ENCODE results near the gene BLCAP.
A peak's percentile ranks its signal among the peaks of the same experiment; 100 is the strongest.
"Not testable (repeated sequence)": the region's sequence is repeated elsewhere in the genome, so short reads cannot be mapped to it uniquely, and the experiment has no call there.

BLCAP gene, protein sequence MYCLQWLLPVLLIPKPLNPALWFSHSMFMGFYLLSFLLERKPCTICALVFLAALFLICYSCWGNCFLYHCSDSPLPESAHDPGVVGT

DNA sequence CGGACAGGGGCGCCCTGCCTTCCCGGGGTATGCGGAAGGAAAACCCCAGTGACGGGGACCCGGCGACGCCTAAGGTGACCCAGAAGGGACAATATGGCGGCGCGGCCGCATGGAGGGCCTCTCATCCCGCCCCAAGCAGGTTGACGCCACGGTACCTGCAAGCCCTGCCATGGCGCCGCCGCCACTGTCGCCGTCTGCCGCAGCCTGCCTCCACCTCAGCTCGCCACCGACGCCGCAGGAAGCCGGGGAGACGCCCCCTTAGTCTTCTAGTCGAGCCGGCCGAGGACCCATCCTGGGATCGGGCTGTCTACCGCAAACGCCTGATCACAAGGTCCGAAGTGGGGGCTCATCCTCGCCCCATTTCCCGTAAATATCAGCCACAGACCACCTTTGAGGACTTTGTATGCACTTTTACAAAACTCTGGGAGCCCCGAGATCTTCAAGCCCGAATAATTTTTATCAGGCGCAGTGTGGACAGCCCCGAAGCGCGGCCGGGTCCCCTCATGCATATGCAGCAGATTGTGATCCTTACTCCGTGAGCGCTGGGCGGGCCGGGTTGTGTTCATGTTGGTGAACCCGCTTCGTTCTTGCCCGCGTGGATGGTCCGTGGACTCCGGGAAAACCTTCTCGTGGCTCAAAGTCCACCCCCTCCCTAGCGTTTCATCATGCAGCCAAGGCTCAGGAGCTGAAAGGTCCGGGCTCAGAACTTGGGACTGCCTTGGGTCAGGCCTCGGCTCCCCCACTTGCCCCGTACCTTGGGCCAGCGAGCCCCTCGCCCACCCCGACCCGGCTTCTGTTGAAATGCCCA is at the start of gene BLCAP:
TSS of gene BLCAP (minus strand) at position 239 of the 808 bp plus-strand sequence. CDS start 8,702 bp downstream, outside the sequence.
- DNase-seq (ENCODE audit: low read depth in 3 of 3): peak; percentile 79 to 84 (median 83)

DNA sequence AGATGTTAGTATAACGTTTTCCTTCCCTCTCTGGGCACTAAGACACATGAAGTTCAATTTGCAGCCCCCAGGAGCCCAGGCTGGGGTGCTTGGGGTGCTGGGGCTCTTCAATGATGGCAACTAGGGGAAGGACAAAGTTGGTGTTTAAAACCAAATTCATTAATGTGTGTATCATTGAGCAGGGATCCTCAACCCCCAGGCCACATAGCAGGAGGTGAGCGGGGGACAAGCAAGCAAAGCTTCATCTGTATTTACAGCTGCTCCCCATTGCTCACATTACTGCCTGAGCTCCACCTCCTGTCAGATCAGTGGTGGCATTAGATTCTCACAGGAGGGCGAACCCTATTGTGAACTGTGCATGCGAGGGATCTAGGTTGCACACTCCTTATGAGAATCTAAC is 49.8 kb upstream of the BLCAP start:
- not testable (repeated sequence) for DNase-seq (ENCODE audit: low read depth in 3 of 3)

DNA sequence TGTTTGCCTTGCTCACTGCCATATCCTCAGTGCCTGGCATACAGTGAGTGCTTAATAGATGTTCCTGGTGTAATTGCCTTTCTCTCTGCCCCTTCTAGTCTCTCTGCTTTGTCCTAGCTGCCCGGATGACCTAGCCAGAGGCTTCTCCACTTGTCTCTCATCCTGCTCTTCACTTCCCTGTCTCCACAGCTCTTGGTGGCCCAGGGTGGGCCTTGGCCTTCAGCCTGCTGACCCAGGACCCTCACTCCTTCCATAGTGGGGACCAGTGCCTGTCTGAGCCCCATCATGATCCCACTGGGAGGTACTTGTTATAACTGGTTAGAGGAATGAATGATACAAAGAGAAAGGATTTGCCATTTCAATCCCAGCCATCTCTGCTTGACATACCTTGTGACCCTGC is 49.2 kb upstream of the BLCAP start:
- DNase-seq (ENCODE audit: low read depth in 3 of 3): no peak

DNA sequence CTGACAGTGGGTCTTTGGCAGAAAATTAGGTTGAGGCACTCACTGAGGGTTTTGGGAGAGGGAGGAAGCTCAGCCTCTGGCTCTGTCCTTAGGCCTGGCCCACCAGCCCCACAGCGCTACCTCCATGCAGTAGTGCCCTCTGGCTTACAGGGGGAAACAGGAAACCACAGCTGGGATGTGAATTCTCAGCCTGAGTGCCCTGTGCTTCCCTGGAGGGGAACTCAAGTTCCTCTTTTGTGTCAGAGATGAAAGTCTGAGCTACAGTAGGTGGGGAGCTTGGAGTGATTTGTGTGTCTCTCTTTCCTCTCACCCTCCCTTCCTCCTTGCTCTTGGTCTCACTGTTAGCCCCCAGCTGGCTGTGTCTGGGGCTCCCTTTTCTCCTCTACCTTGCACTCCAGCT is 48.2 kb upstream of the BLCAP start:
- DNase-seq (ENCODE audit: low read depth in 3 of 3): no peak

DNA sequence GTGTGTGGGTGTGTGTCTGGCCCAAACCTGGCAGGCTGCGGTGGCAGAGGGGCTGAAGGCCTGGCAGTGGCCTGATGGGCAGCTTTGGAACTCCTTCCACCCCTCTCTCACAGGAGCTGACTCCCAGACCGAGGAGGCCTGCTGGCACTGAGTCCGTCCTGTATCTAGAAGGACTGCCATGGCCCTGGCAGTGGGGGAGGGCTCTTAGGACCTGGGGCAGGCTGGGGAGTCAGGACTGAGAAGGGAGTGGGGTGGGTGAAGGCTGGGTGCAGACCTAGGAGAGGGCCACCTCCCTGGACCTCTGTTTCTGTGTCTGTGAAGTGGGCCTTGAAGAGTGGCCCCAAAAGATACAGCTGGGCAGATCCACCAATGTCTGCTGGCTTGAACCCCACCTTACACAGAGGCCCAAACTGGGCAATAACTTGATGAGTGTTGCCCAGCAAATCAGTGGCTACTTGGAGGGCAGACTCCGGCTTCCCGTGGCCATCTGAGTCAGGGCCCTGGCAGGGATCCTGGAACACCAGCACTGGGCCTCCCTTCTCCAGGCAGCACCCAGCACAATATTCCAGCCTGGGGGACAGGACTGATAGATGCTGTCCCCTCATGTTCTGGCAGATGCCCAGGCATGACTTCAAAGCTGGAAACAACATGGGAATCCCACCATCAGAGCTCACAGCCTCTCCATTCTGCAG is 46.7 kb upstream of the BLCAP start:
- no peak for DNase-seq (ENCODE audit: low read depth in 3 of 3)

DNA sequence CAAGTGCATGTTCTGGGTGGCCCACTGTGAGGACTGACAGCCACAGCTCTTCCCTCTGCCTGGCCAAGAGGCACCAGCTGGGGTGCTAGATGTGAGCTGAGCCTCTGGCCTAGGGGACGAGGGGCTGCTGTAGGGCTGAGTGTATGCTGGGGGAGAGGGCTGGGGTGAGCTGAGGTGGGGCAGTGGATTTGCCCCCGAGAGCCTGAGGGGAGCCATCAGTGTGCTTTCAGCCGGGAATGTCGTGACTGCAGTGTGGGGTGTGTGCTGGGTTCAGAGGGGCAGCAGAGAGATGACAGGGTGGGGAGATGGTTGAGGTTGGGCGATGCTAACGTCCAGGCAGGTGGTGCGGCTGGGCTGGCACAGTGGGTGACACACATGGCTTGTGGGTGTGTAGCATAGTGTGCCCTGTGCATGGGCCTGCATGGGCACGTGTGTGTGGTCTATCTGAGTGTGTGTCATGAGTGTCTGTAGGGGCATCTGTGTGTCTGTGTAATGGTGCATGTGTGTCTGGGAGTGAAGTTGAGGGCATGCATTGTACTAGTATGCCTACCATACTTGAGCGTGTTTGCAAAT is 46.0 kb upstream of the BLCAP start:
- DNase-seq (ENCODE audit: low read depth in 3 of 3): no peak

DNA sequence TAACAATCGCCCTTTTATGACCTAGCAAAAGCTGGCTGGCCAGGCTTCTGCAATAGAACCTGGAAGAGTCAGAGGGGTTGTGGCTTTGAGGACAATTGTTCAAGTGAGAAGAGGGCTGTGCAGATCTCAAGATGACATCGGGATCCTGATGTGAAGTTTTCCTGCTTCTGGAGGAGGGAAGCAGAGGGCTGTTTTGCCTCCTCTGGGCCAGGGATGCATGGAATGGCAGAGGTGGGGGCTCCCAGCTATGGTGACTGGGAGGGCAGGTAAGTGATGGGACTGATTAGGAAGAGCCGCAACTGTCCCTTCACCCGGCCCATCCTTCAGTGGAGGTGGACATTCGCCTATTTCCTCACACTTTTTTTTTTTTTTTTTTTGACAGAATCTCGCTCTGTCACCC is 43.4 kb upstream of the BLCAP start:
- no peak for DNase-seq (ENCODE audit: low read depth in 3 of 3)

DNA sequence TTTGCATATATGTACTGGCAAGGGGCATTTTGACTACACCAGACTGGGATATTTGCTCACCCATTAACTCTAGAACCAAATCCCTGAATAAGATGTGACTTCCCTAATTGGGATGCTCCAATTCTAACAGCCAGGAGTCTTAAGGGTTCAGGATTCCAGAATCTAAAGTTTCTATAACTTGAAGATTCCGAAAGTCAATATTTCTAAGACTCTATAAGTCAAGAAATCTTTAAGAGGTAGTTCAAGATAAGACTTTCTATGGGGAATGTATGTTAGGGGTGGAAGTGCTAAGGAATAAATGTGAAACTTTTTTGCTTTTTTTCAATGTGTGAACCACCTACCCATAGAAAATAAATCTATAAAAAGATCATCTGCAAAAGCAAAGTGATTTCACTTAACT is 42.7 kb upstream of the BLCAP start:
- DNase-seq (ENCODE audit: low read depth in 3 of 3): no peak

DNA sequence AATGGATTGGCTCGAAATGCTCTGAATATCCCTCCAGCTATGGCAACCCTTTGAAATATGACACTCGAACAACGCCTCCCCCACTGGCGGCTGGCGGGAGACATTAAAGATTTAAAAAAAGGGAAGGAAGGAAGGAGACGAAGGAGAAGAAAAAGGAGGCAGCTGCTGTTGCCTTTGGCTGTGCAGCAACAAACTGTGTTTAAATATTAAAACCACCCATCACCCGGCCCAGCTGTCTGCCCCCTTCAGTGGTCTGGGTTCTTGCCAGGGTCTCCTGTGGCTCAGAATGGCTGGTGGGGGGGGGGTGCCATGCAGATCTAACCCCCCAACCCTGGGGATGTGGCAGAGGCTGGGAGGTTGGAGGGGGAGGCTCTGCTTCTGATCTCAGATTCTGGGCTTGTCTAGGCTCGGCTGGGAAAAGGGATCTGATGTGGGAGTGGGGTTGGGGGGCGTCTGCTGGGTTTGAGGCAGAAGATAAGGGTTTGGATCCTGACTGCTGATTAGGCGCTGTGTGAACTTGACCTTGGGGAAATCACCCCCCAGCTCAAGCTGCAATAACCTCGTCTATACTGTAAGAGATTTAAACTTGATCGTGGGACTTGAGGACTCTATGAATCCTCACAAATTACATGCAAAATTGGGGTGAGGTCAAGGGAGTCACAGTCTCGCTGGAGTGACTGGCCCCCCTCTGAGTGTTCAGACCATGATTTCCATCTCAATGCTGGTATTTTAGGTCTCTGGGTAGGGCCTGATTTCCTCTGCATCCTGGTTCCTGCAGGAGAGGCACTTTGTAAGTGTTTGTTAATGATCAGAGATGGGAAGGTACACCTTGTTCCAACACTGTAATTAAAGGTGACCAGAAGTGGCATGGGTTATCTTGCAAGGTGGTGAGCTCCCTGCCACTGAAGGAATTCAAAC is 40.3 kb upstream of the BLCAP start:
- no peak for DNase-seq (ENCODE audit: low read depth in 3 of 3)

DNA sequence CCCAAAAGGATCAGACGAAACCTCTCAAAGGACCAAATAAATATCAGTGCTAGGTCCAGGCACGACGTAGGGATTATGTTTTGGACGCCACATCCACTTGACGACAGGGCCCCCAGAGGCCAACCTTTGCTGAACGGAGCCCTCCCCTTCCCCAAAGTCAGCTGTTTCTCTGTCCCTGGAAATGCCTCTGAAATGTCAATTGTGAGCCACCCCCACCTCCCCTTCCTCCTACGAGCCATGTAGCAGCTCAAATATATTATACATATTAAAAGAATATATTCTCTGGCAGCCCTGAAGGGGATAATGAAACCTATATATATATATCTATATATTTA is 39.6 kb upstream of the BLCAP start:
- no peak for DNase-seq (ENCODE audit: low read depth in 3 of 3)

DNA sequence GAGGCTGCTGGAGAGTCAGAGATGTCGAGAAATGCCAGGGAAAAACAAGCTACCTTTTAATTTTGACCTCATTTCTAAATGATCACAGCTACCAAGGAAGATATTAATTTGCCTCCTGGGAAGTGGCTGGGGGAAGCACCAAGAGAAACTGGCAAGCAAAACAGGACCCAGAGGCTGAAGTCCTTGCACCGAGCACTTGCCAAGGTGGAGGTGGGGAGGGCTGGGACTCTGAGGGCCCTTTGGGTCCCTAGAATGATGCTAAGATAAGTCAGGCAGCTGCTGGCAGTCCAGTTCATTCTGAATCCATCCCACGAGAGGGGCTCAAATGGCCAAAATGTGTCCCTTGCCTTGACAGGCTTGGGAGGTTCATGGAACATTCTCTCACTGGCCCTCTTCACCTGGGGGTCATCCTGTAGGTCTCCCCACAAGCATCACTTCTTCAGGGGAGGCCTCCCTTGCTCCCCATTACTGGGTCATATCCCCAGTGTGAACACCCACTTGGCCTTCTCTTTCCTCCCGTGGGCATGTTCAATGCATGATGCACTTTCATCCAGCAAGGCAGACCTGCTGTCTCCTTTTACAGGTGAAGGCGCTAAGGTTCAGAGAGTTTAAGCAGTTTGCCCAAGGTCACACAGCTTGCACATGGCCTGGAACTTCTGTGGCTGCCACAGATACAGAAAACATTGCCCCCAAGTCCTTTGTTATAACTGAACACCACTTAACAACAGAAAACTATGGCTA is 39.1 kb upstream of the BLCAP start:
- no peak for DNase-seq (ENCODE audit: low read depth in 3 of 3)

DNA sequence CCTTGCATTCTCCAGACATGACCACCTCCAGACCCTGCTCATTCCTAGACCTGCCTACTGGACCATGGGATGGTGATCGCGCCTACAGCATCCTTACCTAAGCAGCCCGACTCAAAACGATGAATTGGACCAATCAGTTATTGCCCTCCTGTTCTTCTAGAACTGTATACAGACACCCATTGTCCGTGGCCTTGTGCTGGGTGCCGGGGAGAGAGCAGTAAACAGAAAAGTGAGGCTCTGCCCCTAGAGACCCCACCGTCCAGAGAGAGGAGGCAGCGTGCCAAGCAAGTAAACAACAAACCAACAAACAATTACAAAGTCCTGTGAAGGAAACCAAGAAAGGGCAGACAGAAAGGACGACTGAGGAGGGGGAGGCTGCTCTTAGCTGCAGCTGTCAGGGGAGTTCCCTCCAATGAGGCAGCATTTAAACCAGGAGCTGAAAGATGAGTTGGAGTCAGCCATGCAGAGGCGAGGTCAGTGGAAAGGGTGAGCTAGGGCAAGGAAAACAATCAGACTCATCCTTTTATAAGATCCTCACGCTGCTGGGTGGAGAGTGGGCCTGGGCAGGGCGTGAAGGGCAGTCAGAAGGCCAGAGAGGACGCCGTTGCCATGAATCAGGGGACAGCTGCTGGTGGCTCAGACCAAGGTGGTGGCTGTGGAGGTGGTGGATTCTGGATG is 37.6 kb upstream of the BLCAP start:
- DNase-seq (ENCODE audit: low read depth in 3 of 3): no peak

DNA sequence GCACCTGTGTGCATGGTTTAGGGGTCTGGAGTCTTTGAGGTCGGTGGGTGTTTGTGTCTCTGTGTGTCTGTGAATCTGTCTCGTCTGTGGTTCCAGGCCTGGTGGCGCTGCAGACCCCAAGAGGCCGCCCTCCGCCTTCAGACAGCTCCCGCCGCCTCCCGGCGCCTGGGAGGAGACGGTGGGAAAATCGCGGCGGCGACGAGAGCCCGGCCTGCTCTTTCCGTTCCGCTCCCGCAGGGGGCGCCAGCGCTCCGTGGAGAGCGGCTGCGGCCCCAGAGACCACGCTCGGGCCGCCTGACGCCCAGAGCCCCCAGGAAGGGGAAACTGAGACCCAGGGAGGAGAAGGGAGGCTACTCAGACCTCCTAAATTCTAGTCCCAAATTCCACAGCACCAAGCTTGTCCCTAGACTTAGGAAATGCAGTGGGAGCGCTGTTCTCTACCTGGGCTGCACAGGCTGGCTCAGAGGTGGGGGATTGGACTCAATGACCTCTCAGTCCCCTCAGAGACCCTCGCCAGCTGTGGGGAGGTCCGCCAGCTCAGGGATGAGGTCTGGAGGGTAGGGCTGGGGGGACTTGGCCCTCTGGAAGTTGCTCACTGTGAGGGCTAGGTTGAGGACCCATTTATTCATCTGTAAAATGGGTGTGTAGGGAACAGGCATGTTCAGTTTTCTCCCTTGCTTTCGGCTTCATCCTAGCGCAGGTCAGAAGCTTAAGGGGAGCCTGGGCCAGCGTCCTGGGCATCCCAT is 36.9 kb upstream of the BLCAP start:
- DNase-seq (ENCODE audit: low read depth in 3 of 3): peak in 2 of 3 experiments; percentile 5 to 18

DNA sequence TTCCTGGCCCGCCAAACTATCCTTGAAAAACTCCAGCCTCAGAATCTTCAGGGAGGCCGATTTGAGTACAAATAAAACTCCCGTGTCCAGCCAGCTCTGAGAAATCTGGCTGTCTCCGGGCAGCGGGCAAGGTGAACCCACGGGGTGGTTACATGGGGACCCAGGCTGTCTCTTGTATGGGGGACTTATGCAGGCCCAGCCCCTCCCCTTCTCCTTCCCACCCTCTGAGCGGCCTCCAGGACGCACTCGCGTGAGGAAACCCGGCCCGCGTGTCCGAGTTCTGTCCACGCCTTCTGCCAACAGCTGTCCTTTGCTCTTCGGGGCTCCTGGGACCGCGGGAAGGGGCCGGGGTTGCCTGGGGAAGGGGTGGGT is 36.3 kb upstream of the BLCAP start:
- no peak for DNase-seq (ENCODE audit: low read depth in 3 of 3)

DNA sequence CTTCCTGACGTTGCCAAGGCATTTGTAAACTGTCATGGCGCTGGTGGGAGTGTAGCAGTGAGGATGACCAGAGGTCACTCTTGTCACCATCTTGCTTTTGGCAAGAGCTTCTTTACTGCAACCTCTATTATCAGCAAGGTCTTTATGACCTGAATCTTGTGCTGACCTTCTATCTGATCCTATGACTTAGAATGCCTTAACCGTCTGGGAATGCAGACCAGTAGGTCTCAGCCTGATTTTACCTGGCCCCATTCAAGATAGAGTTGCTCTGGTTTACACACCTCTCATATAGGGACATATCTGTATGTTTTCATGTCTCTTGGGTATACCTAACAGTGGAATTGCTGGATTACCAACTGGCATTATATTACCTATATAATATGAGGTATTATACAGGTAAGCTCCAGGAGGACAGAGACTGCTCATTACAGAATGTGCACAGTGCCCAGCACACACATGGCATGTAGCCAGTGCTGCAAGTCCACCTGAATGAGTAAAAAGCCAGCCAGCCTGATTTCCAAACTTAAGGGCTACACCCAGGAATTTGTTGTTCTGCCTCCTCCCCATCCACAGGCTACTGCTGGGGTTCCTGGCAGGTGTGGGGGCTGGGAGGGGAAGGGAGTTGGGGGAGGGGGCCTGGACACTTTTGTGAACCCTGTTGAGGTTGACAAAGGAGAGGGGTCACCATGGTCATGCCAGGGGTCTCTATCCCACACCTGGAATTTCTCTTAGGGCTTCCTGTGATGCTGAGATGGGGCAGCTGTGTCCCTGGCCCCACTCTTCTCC is 35.2 kb upstream of the BLCAP start:
- DNase-seq (ENCODE audit: low read depth in 3 of 3): no peak

DNA sequence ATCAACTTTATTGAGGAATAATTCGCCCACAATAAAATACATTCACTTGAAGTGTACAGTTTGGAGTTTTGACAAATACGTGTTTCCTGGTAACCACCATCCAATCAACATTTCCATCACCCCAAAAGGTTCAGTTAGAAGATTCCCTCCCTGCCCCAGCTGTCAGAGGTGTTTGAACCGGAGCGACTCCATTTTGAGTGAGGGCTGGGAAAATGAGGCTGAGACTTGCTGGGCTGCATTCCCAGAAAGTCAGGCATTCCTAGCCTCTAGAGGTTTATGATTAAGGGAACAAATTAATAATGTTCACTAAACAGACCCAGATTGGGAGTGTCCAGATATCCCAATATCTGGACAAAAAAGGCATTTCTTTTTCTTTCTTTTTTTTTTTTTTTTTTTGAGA is 33.0 kb upstream of the BLCAP start:
- DNase-seq (ENCODE audit: low read depth in 3 of 3): no peak

DNA sequence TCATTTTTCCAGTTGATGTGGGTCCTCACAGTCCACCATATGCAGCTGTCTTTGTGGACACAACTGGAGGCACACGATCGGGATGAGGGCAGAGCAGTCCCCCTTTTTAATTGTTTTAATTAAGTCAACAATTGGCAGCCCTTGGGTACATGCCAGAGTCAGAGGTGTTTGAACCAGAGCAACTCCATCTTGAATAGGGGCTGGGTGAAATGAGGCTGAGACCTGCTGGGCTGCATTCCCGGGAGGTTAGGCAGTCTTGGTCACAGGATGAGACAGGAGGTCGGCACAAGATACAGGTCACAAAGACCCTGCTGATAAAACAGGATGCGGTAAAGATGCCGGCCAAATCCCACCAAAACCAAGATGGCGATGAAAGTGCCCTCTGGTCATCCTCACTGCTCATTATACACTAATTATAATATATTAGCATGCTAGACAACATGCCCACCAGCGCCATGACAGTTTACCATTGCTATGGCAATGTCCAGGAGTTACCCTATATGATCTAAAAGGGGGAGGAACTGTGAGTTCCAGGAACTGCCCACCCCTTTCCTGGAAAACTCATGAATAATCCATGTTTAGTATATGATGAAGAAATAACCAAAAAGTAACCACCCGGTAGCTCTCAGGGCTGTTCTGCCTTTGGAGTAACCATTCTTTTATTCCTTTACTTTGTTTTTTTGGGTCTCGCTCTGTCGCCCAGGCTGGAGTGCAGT is 31.8 kb upstream of the BLCAP start:
- DNase-seq (ENCODE audit: low read depth in 3 of 3): no peak

DNA sequence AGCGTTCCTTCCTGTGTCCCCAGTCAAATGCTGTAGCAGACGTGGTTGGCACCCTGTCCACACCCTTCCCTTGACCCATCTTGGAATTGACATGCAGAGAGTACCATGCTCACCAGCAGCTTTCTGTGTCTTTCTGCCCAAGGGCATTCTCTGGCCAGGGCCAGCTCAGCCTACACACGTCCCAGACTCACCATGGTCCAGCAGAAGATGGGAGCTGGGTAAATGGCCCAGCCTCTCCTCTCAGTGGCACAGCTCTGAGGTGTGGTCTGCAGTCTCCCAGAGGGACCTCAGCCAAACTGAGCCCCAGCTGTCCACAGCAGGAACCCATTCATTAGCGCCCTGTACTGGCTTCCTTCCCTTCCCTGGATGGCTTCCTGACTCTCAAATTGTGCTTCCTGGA is 31.1 kb upstream of the BLCAP start:
- no peak for DNase-seq (ENCODE audit: low read depth in 3 of 3)

All from stimulated activated CD4-positive, alpha-beta T cell treated with anti-CD3 and anti-CD28 coated beads, TNF-alpha, amount 100 ng/mL, for 4 hours (primary cell).